ENCODE measurements around the gene RALGDS.
"Not testable (repeated sequence)": the region's sequence is repeated elsewhere in the genome, so short reads cannot be mapped to it uniquely, and the experiment has no call there.

GRCh38 chr9:133094351-133094750 lies 26.7 kb downstream of the RALGDS start:
- TF ChIP-seq CTCF, POLR2A (IDR thresholded peaks at IDR 0.05): not testable (repeated sequence)

All from esophagus squamous epithelium (tissue), 4 donors.